ENCODE measurements around the gene FBXO10.
"Not testable (repeated sequence)": the region's sequence is repeated elsewhere in the genome, so short reads cannot be mapped to it uniquely, and the experiment has no call there.

FBXO10 gene, protein sequence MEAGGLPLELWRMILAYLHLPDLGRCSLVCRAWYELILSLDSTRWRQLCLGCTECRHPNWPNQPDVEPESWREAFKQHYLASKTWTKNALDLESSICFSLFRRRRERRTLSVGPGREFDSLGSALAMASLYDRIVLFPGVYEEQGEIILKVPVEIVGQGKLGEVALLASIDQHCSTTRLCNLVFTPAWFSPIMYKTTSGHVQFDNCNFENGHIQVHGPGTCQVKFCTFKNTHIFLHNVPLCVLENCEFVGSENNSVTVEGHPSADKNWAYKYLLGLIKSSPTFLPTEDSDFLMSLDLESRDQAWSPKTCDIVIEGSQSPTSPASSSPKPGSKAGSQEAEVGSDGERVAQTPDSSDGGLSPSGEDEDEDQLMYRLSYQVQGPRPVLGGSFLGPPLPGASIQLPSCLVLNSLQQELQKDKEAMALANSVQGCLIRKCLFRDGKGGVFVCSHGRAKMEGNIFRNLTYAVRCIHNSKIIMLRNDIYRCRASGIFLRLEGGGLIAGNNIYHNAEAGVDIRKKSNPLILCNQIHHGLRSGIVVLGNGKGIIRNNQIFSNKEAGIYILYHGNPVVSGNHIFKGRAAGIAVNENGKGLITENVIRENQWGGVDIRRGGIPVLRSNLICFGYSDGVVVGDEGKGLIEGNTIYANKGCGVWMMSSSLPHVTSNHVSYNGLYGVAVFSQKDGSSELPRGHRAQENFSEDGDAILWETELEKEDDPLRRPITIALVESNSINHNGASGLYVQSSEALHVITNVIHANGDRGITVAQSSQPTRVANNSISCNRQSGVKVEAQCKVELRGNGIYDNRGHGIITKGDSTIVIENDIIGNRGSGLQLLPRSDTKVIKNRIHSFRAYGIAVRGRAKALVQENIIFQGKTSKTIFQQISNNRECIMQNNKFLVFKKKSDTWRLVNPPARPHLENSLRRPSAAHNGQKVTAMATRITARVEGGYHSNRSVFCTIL

GRCh38 chr9:37575921-37576721, at the start of gene FBXO10:
TSS of gene FBXO10 (minus strand) at chr9:37576380. CDS start at chr9:37541768, 34,612 bp downstream.
- DNase-seq (ENCODE audit: low read depth), result peak; percentile 77

- no peak for DNase-seq (ENCODE audit: low read depth)
Measured at GRCh38 chr9:37625758-37626147, 49.6 kb upstream of the FBXO10 start.

- DNase-seq (ENCODE audit: low read depth), result no peak
Measured at GRCh38 chr9:37625036-37625757, 49.0 kb upstream of the FBXO10 start.

DNA sequence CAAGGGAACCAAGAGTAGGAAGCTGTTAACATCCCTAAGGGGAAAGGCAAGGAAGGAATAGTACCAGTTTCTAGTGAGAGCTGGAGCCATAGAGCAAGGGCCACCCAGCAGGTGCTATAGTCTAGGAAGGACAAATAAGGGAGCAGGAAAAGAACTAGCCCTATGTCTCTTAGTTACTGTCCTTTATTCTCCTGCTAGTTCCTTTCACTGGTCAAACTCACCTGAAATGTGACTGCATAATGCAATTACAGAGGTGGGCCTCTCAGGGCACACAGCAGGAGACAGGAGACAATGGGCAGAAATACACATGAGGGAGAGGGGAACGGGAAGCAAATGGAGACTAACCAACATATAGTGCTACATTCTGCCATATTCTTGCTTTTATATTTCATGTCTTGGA, 47.9 kb upstream of the FBXO10 start:
- no peak for DNase-seq (ENCODE audit: low read depth)

DNA sequence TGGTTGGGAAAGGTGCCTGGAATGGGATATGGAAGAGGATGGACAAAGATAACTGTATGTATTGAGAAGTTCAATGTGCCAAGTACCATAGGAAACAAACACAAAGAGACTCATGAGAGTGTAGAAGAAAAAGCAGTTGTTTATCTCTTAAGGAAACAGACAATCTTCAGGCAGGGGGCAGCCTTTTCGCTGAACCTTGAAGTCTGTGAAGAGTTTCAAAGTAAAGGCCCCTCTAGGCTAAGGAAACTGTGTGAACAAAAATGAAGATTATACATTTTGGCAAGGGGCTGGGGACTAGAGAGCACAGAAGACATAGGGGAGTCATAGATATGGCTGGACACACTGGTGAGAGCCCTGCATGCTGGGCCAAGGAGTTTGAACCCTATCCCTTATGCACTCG, 47.1 kb upstream of the FBXO10 start:
- DNase-seq (ENCODE audit: low read depth), result no peak

GRCh38 chr9:37622462-37622861, 46.3 kb upstream of the FBXO10 start:
- DNase-seq (ENCODE audit: low read depth), result no peak

DNA sequence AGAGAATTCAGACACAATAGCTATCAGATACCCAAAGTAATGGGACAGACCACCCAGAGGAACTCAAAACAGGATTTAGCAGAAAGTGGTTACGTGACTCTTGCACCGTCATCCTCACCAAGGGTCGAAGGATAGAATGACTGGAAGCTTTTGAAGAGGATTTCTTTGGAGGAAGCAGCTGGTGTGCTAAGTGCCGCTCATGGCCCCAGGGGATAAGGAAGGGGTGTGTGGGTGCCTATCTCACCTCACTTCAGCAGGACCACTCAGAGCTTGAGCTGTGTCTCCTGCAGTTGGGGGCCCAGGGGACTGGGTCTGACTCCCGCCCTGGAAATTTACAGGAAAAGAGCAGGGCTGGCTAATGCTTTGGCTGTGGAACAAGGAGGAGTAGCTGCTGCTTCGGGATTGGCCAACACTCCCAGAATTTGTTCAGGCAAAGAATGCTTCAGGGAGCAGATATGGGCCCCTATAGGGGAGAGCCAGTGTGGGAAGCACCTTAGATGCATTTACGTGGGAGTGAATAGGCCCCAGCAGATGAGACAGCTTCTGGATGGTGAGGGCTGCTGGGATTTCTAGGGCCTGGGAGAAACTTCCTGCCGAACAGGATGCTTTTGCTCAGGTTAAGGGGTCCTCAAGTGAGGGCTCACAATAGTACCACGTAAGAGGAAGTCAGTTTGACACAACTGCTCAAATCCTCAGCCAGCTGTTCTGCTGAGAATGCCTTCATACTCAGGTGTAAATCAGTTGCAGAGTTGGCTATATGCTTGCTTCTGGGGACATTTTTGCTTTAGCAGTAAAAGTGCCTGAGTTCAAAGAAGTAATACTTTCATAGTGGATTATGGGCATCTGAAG, 45.3 kb upstream of the FBXO10 start:
- DNase-seq (ENCODE audit: low read depth), result no peak

GRCh38 chr9:37620396-37620795, 44.2 kb upstream of the FBXO10 start:
- no peak for DNase-seq (ENCODE audit: low read depth)

DNA sequence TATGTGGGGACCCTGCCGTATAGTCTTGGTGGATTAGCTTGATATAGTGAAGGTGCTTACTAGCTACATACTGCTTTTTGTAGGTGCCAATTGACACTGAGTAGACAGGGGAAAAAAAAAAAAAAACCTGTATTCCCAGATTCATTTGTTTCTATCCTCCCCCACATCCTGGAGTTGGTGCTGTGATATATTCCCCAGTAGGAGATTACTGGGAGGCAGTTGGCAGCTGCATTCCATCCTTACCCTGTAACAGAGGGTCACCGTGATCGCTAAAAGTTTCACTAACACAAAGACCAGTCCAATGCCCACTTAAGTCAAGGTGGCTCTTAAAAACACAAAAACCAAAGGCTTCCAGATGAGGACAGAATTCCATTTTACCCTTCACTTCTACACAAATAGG, 43.6 kb upstream of the FBXO10 start:
- DNase-seq (ENCODE audit: low read depth), result no peak

DNA sequence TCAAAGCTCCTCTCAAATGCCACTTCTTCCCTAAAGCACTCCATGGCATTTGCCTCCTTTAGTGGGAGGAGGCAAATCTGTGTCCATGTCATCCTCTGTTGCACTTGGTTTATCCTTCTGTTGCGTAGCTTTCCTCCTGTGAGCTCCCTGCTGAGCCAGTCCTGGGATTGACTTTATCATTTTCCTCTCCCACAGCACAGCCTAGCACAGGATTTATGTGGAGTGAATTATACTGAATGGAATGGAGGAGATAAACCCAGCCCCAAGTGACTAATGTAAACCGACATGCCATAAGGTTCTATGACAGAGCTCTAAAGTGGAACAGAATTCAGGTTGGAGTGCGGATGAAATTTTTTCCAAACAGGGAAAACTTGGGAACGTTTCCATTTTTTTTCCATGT, 42.6 kb upstream of the FBXO10 start:
- peak; percentile 64 for DNase-seq (ENCODE audit: low read depth)

DNA sequence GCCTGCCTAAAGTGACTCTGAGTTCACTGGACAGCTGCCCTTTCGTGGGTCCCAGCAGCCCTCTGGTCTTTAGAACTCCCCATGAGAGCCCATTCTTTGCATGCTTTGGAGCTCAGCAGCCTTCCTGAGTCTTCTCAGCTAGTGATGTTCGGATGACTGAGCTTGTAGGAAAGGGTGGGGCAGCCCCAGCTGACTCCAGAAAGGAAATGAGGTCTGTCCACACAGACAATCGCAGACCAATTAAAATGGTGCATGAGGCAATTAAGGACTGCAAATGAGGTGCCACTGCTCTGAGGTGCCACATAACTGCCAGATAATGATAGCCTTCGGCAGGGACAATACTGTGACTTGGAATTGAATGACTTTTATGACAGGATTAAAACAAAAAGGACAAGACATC, 41.7 kb upstream of the FBXO10 start:
- DNase-seq (ENCODE audit: low read depth), result peak; percentile 63

DNA sequence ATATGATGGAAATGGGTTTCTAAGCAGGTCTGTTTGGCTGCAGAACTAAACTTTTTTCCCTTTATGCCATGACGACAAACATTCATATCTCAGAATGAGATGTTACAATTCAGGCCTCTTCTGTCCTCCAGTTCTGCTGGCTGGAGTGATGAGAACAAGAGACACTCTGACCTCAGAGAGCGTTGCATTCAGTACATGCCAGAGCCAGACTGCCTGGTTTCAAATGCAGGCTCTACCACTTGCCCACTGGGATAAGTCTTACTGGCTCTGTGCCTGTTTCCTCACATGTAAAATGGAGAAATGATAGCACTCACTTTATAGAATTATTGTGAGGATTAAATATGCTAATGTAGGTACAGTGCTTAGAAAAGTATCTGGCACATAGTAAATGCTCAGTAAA, 41.0 kb upstream of the FBXO10 start:
- DNase-seq (ENCODE audit: low read depth), result no peak

DNA sequence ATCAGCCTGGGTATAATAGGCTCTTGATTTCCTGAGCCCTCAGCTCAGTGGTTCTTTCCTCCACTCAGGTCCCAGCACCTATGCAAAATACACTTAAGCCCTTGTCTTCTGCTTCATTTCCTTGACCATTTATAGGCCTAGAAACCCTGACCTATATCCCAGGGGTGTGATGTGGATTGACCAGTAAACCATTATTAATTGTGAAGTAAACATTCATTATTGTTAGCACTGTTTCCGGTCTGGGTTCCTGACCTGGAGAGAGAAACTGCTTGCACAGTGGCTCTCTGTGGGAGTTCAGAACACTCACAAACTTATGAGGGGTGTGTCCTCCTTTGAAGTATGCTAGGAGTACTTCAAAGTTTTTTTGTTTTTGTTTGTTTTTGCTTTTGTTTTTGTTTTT, 35.8 kb upstream of the FBXO10 start:
- no peak for DNase-seq (ENCODE audit: low read depth)

- no peak for DNase-seq (ENCODE audit: low read depth)
Measured at GRCh38 chr9:37611014-37611413, 34.8 kb upstream of the FBXO10 start.

GRCh38 chr9:37609735-37610397, 33.7 kb upstream of the FBXO10 start:
- no peak for DNase-seq (ENCODE audit: low read depth)

DNA sequence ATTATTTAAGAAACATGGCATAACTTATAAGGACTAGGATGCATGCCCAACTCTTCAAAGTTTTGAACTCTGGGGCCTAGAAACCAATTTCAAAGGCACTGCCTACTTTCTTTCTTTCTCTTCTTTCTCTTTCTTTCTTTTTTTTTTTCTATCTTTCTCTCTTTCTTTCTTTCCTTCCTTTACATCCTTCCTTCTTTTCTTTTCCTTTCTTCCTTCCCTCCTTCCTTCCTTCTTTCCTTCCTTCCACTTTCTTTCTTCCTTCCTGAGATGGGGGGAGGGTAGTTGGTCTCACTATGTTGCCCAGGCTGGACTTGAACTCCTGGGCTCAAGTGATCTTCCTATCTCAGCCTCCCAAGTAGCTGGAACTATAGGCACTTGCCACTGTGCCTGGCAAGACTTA, 32.1 kb upstream of the FBXO10 start:
- no peak for DNase-seq (ENCODE audit: low read depth)

DNA sequence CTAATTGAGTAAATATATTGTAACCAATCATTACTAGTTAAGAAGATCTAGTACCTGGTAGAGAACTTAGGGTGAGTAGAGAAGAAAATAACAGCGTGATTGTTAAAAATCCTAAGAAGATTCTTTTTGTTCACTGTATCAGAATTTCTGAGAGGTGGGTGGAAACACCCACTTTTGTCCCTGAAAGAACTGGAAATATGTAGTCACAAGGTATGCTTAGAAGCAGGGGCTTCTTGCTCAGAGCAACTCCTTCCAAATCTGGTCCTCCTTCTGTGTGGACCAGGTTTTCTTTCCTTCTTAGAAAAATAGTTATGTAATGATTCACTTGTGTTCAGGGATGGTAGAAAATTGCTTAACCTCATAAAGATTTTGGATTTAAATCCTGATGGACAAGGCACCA, 28.1 kb upstream of the FBXO10 start:
- no peak for DNase-seq (ENCODE audit: low read depth)

DNA sequence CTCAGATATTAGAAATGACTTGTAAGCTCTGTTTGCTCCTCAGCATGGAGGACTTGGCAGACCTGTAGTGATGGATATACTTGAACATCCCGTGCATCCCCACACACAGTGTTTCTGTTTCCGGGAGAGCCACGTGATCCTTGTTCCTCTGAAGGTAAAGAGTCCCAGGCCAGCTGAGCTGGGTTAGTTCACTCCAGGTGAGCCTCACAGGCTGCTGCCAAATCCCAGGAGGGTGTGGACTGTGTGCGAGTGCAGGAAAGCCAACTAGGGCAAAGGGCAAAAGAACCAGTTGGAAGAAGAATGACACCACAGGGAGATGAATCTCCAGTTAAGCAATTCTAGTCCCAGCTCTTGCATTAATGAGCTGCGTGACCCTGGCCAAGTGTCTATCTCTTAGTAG, 26.6 kb upstream of the FBXO10 start:
- DNase-seq (ENCODE audit: low read depth), result no peak

GRCh38 chr9:37602061-37602460, 25.9 kb upstream of the FBXO10 start:
- not testable (repeated sequence) for DNase-seq (ENCODE audit: low read depth)

GRCh38 chr9:37596504-37596903, 20.3 kb upstream of the FBXO10 start:
- peak; percentile 50 for DNase-seq (ENCODE audit: low read depth)

Data from iris pigment epithelial cell (primary cell).